GM19351 (cell line): ENCODE measurements around the gene POU6F2.

ENCODE experiments used
- ATAC-seq: cut with Tn5 transposase; IDR thresholded peaks from one replicate; pipeline ENCODE4 v1.9.1; 2021; ENCODE audit warnings: mild to moderate bottlenecking, moderate library complexity; ENCODE audit not compliant: unreplicated experiment

The POU6F2 gene

DNA sequence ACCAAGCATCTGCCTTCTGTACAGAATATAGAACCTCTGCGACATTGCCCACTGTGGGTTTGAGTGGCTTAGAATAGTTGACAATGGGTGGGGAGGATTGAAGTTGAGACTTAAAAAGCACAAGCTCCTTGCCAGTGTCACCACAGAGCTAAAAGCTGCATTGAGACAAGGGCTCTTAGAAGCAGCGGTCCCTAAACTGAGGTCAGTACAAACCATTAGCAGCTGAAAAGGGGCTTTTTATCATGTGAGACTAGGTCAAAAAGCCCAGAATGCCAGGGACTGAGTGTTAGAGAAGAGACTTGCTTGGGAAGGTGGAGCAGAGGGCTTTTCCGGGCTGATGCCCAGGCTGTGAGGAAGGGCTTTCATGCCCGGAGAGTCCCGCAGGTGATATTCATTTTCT lies 91.3 kb downstream of the POU6F2 start:
- ATAC-seq = no peak

DNA sequence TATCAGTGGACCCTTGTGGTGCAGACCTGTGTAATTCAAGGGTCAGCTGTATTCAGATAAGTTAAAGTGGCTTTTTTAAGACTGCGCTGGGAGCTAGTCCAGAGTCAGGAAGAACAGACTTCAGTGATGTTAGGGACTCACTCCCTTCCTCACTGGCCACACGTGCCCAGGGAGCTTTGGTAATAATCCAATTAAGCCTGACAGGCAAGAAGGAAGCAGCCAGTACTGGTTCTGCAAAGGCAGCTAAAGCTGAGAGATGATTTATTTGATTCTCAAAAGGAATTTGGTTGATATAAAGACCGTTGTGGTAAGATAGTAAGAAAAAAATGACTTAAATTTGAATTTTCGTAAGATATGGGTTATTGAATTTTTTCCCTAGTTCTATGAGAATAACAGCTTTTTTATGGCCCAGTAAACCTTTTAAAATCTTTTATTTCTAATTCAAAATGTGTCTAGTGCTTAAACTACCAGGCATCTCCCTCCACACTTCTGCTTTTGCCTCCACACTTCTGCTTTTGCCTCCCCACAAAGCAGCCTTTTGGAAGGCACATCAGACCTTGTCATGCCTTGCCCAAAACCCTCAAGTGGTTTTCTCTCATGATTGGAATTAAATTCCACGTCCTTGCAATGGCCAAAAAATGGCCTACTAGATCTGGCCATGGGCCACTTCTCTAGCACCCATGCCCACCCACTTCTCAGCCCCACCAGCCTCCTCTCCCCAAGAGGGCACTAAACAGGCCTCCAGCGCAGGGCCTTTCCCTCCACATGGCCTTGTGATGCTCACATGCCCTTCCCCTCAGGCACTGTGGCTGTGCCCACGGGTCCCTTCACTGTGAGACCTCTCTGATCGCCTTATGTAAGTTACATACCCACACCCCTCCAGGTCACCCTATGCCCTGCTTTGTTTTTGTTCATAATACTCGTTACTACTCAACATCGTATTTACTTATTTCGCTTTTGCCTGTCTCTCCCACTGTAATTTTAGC lies 92.5 kb downstream of the POU6F2 start:
- ATAC-seq = no peak

DNA sequence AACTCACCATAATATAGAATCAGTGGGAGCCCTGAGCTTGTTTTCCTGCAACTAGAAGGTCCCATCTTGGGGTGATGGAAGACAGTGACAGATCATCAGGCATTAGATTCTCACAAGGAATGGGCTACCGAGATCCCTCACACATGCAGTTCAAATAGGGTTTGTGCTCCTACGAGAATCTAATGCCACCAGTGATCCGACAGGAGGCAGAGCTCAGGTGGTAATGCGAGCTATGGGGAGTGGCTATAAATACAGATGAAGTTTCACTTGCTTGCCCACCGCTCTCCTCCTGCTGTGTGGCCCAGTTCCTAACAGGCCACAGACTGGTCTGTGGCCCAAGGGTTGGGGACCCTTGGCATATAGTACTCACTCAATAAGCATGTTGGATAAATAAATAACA lies 93.4 kb downstream of the POU6F2 start:
- no peak for ATAC-seq

- no peak for ATAC-seq
Measured at GRCh38 chr7:39073432-39073831, 95.7 kb downstream of the POU6F2 start.

- no peak for ATAC-seq
Measured at GRCh38 chr7:39075210-39075609, 97.5 kb downstream of the POU6F2 start.

DNA sequence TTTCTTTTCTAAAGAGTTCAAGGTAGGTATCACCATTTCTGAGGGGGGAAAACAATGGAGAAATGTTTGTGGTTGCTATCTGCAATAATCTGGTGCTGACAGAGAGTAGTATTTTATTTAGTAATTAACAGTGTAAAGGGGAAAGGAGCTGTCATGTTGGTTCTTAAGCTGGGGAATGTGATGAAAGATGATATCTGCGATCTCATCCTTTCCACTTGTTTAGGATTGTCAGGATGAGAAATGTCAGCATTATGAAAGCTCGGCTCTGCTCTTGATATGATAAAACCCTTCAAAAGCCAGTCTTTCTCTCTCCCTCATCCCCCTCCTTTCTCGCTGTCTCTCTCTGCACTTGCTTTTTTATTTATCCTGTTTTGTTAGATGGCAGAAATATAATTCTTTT lies 106.1 kb downstream of the POU6F2 start:
- ATAC-seq = no peak

DNA sequence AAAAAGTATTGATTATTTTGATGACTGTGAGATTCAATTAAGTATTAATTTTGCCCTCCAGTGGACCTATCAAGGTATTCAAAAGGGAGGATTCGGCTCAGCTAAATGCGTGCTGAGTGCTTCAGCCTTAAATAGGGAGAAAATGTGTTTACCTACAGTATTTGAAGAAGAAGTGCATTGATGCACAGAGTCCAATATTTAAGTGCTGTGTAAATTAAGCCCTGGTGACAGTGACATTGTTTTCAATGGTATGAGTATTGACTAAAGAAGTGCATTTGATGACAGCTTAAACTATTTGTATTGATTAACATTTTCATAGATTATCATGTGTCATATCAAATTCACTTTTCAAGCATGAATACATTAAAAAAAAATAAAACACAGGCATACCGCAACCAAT lies 106.6 kb downstream of the POU6F2 start:
- ATAC-seq = no peak

GRCh38 chr7:39085189-39085588 lies 107.5 kb downstream of the POU6F2 start:
- ATAC-seq = no peak

GRCh38 chr7:39085590-39086049 lies 107.9 kb downstream of the POU6F2 start:
- no peak for ATAC-seq

- ATAC-seq = no peak
Measured at GRCh38 chr7:39086638-39087360, 109.1 kb downstream of the POU6F2 start.

DNA sequence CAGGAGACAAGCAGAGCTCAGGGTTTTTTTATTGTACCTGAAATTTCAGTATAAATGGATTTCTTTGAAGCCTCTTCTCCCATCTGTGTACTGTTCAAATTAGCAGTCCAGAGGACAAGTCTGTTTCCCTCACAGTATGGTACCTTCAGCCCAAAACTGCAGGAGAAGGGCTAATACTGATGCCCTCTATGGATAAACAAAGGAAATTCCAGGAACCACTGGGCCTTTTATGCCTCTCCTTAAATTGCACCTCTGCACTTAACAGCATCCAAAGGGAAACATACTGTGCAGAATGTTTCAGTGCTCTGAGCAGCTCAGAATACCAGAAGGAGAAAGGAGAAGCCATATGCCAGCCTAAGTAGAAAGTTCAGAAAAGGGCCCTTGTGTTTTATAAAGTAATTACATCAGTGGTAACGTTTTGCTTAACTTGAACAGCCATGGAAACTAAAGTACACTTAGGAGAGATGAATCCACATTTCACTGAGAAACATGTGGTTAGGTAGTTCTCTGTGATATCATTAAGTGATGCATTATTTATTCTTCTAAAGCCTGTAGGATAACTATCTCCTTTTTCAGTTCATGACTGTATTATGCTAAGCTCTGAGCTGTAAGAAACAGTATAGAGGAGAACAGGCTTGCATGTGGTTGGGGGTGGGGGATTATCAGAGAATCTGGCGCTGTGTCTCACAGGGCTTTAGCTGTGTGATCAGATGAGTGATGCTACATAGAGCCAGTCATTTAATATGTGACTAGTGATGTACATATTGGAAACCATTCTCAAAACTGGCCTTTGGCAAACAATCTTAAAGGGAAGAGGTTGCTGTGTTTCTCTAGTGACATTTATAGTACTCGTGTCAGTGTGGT lies 111.3 kb downstream of the POU6F2 start:
- ATAC-seq = no peak

GRCh38 chr7:39091145-39091544 lies 113.4 kb downstream of the POU6F2 start:
- ATAC-seq = no peak

DNA sequence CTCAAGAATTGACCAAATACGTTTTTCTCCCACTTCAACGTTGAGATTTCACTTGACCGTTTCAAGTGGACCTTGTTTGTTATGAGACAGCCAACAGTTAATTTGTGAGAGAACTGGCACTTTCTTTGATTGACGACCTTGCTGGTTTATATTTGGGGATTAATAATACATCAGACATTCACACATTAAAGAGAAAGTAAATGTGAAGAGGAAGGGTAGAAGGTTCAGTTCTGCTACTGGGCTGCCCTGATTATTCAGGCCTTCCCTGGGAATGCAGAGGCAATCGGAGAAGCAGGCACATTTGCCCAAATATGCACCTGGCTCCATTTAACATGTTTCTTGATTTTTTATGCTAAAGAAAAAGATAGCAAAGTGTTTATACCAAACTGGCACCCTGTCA lies 114.1 kb downstream of the POU6F2 start:
- no peak for ATAC-seq

DNA sequence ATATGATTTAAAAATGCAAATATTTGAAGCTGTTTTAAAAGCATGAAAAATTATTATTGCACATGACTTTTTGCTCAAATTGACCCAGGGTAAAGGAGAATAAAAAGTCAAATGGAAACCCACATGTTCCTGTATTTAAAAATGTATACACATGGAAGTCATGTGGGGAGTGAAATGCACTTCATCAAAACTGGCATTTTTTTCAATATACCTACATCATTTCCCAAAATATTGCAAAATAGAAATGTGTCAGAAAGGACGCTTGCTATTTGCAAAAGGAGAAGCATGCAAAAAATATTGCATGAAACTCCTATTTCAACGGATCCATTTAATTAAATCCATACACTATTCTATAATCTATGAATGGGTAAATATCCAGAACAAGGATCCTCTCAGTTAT lies 117.0 kb downstream of the POU6F2 start:
- ATAC-seq = no peak

DNA sequence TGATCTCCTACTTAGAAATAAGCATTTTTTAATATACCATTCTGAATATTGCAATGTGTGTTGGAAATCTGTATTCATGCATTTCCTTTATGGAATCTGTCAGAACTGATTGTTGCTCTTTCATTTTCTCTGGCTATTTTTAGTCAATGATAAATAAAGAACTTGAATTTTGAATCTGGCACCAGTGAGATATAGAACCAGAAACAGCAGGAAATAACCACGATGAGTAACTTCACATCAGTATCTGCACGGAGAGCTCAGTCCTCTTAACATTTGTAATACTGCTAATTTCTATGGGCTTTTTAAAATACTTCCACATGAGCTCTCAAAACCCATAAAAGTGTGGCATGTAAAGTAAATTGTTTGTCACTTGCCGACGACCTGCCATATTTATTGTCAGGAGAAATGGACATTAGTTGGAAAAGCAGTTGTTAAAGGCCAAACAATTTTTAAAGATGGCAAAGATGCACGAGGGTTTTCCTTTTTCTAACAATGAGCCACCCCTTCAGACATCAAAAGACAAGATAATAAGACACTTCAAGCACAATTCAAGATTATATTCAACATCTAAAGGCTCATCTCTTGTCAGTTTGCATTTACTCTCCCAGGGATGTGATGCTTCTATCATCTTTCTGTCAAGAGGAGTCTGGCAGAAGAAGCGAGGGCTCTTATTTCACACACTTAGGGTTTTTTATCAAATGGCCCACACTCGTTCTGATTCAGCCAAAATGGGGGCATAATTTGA lies 118.3 kb downstream of the POU6F2 start:
- ATAC-seq = no peak

DNA sequence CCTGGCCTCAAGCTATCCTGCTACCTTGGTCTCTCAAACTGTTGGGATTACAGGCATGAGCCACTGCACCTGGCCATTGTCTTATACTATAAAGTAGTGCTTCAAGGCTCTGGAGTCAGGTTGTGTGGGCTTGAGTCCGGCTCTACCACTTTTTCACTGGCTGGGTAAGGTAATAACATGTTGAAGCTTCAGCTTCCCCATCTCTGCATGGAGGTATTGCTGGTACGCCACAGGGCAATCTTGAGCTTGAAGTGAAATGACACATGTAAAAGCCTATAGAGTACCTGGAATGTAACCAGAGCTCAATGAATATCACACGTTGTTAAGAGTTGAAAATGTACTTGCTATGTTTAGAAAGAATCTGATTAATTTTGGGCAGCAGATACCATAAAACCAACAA lies 120.8 kb downstream of the POU6F2 start:
- ATAC-seq = no peak

GRCh38 chr7:39099146-39099545 lies 121.4 kb downstream of the POU6F2 start:
- ATAC-seq = no peak

GRCh38 chr7:39100270-39100669 lies 122.6 kb downstream of the POU6F2 start:
- ATAC-seq = no peak

DNA sequence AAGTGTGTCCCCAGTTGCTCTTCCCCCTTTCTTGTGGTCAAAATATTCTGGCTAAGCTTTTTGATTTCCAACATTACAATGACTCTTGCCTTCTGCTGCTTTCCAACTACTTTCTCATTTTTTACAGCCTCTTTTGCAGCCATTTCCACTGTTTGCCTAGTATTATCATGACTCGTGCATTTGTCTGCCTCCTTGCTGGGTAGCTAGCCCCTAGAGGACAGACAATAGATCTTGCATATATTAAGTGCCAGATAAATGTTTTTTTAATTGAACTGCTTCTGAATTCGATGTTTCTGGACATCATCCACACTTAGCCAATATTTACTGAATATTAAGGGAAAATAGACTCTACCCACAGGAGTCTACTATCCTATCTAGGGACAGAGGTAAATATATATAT lies 124.5 kb downstream of the POU6F2 start:
- no peak for ATAC-seq

GRCh38 chr7:39105720-39106119 lies 128.0 kb downstream of the POU6F2 start:
- no peak for ATAC-seq
